Measurements from ENCODE around the gene DBNDD1. TPM values are rescaled to one million over a fixed set of nuclear protein-coding genes. Genes with fewer than 3 reads are reported as not detected.

DBNDD1 gene
- total and polyA plus RNA-seq, 2 donors (not counting 1 experiment from before 2014, with no cell fraction given): 3.1 to 72.1 TPM

DNA sequence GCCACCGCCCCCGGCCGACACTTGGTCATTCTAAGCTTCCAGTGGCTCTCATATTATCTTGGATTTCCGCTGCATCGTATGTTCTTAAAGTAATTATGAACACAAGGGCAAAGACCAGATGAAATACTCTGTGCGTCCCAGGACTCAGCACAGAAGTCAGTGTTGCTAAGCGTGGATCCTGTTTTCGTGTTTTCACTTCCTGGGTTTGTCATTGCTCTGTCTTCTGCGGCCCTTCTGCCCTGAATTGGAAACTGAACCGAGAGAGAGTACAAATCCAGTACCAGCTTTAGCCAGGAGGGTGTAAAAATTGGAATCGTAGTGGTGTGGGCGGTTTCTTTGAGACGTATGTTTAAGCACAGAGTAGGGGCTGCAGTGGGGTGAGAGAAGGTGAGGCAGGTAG, 32.7 kb downstream of the DBNDD1 start:
- Mint-ChIP-seq H3K9me3 (ENCODE audit: insufficient read depth) (no peaks in the 10 kb centered on the region), H3K4me1 (peaks cover 12% of the 10 kb centered on the region), H3K27ac (peak overlapping the region; percentile 72), H3K4me3 (peak overlapping the region; percentile 51), H3K27me3 (no peaks in the 10 kb centered on the region)
- peak; percentile 45 for DNase-seq
- Histone ChIP-seq H3K4me1 (ENCODE audit: control insufficient read depth in 2 of 2, insufficient read depth in 2 of 2, low read length in 2 of 2) (peaks cover 15 to 18% of the 10 kb centered on the region in 2 donors), H2AFZ (ENCODE audit: insufficient read depth, low read depth, low read length, poor library complexity, severe bottlenecking) (peak overlapping the region; percentile 32), H3K4me3 (ENCODE audit: control extremely low read depth in 1 of 5, extremely low read depth in 1 of 5, insufficient read depth in 1 of 5, low read depth in 2 of 5, low read length in 4 of 5) (peak overlapping the region in 1 of 5 experiments; percentile 19), H3K4me2 (replicated peaks; ENCODE audit: low read depth, low read length, poor library complexity, severe bottlenecking) (peak overlapping the region; percentile 54), H3K79me2 (ENCODE audit: control insufficient read depth, insufficient read depth, low read length) (peaks cover 11% of the 10 kb centered on the region), H3K9me3 (ENCODE audit: control extremely low read depth in 1 of 3, control insufficient read depth in 2 of 3, insufficient read depth in 1 of 3, low read length in 2 of 3) (no peaks in the 10 kb centered on the region), H3K9ac (ENCODE audit: low read length) (peak overlapping the region; percentile 4), H3K36me3 (replicated peaks in 1 of 2; ENCODE audit: control extremely low read depth in 1 of 2, control insufficient read depth in 1 of 2, extremely low read depth in 1 of 2, insufficient read depth in 2 of 2, low read length in 1 of 2) (peaks cover 10 to 69% of the 10 kb centered on the region in 2 experiments), H3K27me3 (replicated peaks in 1 of 4; ENCODE audit: control extremely low read depth in 1 of 4, control insufficient read depth in 3 of 4, insufficient read depth in 4 of 4, low read length in 3 of 4) (no peaks in the 10 kb centered on the region), H3K27ac (ENCODE audit: low read length in 2 of 2) (peak overlapping the region; percentile 11 to 61), H4K20me1 (ENCODE audit: control insufficient read depth, insufficient read depth, low read length, poor library complexity, severe bottlenecking) (peaks cover 13% of the 10 kb centered on the region)
- CTCF ChIA-PET: interaction anchor here (0.6 kb wide), 1 partner anchor 738 kb away, joined by 3 read pairs; no protein-coding TSS in a partner anchor
- peak; percentile 83 for ATAC-seq (ENCODE audit: low read depth)
- intact Hi-C loops (cut with micrococcal nuclease): no loop called here
- TF ChIP-seq CTCF (IDR thresholded peaks at IDR 0.05): no peak
- no peak for TF ChIP-seq EZH2 (IDR thresholded peaks at IDR 0.05; ENCODE audit: borderline replicate concordance, insufficient read depth, low read depth, low read length, poor library complexity, severe bottlenecking)
- POLR2A ChIA-PET: interaction anchor here (1.9 kb wide), 1 partner anchor 29 kb away, joined by 4 read pairs; no protein-coding TSS in a partner anchor
- 51% methylated on average over 13 of the region's 13 CpGs for WGBS (ENCODE audit: insufficient coverage)

GRCh38 chr16:89985219-89985618, 34.0 kb downstream of the DBNDD1 start:
- ATAC-seq (ENCODE audit: low read depth) (no peak), DNase-seq (no peak)
- Histone ChIP-seq H3K79me2 (ENCODE audit: control insufficient read depth, insufficient read depth, low read length) (peaks cover 11% of the 10 kb centered on the region), H3K4me3 (ENCODE audit: control extremely low read depth in 1 of 5, extremely low read depth in 1 of 5, insufficient read depth in 1 of 5, low read depth in 2 of 5, low read length in 4 of 5) (no peak overlapping the region), H2AFZ (ENCODE audit: insufficient read depth, low read depth, low read length, poor library complexity, severe bottlenecking) (no peak overlapping the region), H3K9ac (ENCODE audit: low read length) (no peak overlapping the region), H3K36me3 (replicated peaks in 1 of 2; ENCODE audit: control extremely low read depth in 1 of 2, control insufficient read depth in 1 of 2, extremely low read depth in 1 of 2, insufficient read depth in 2 of 2, low read length in 1 of 2) (peaks cover 12 to 73% of the 10 kb centered on the region in 2 experiments), H4K20me1 (ENCODE audit: control insufficient read depth, insufficient read depth, low read length, poor library complexity, severe bottlenecking) (peaks cover under 1% of the 10 kb centered on the region), H3K4me1 (ENCODE audit: control insufficient read depth in 2 of 2, insufficient read depth in 2 of 2, low read length in 2 of 2) (peaks cover 15 to 22% of the 10 kb centered on the region in 2 donors), H3K27me3 (replicated peaks in 1 of 4; ENCODE audit: control extremely low read depth in 1 of 4, control insufficient read depth in 3 of 4, insufficient read depth in 4 of 4, low read length in 3 of 4) (no peaks in the 10 kb centered on the region), H3K4me2 (replicated peaks; ENCODE audit: low read depth, low read length, poor library complexity, severe bottlenecking) (no peak overlapping the region), H3K9me3 (ENCODE audit: control extremely low read depth in 1 of 3, control insufficient read depth in 2 of 3, insufficient read depth in 1 of 3, low read length in 2 of 3) (no peaks in the 10 kb centered on the region), H3K27ac (ENCODE audit: low read length in 2 of 2) (no peak overlapping the region)
- Mint-ChIP-seq H3K9me3 (ENCODE audit: insufficient read depth) (no peaks in the 10 kb centered on the region), H3K27ac (peak overlapping the region; percentile 26), H3K4me1 (peaks cover 15% of the 10 kb centered on the region), H3K27me3 (no peaks in the 10 kb centered on the region), H3K4me3 (no peak overlapping the region)
- POLR2A ChIA-PET: interaction anchor here (1.9 kb wide), 1 partner anchor 28 kb away, joined by 4 read pairs; no protein-coding TSS in a partner anchor
- CTCF ChIA-PET: no interaction called here
- WGBS (ENCODE audit: insufficient coverage): 99% methylated on average over 8 of the region's 10 CpGs
- intact Hi-C loops (cut with micrococcal nuclease): no loop called here
- no peak for TF ChIP-seq CTCF (IDR thresholded peaks at IDR 0.05)
- TF ChIP-seq EZH2 (IDR thresholded peaks at IDR 0.05; ENCODE audit: borderline replicate concordance, insufficient read depth, low read depth, low read length, poor library complexity, severe bottlenecking): no peak
